Measurements from ENCODE around the gene WRNIP1. TPM values are rescaled to one million over a fixed set of nuclear protein-coding genes. Genes with fewer than 3 reads are reported as not detected.

Gene WRNIP1
- total RNA-seq, 1 experiment from 2014 or later, result 47.9 TPM

- H3K36me3 ChIP-seq (ENCODE audit: insufficient read depth, low read length), result peaks cover 51% of the 10 kb centered on the region; the same call in 1 of the 2 replicates
- no peaks in the 10 kb centered on the region for H3K9me3 ChIP-seq (ENCODE audit: low read length)
- H3K27ac ChIP-seq (ENCODE audit: low read length), result no peak overlapping the region
- no peak overlapping the region for H3K4me3 ChIP-seq (ENCODE audit: low read length)
- H3K27me3 ChIP-seq (ENCODE audit: low read length), result no peaks in the 10 kb centered on the region
- no peaks in the 10 kb centered on the region for H3K9me2 ChIP-seq (replicated peaks; ENCODE audit: insufficient read depth, low read length)
- H3K9ac ChIP-seq (ENCODE audit: low read length), result no peak overlapping the region
- no peaks in the 10 kb centered on the region for H3K4me1 ChIP-seq (ENCODE audit: low read length)
- DNase-seq, result no peak
- H2AFZ ChIP-seq (ENCODE audit: low read length), result no peak overlapping the region
- peaks cover 34% of the 10 kb centered on the region for H4K20me1 ChIP-seq (ENCODE audit: insufficient read depth, low read depth, low read length)
- no peak overlapping the region for H3K4me2 ChIP-seq (ENCODE audit: low read depth, low read length, poor library complexity, severe bottlenecking)
- peaks cover 94% of the 10 kb centered on the region for H3K79me2 ChIP-seq (ENCODE audit: low read length)
Measured at GRCh38 chr6:2780102-2780737, 15.0 kb downstream of the WRNIP1 start.

GRCh38 chr6:2781685-2782355 lies 16.6 kb downstream of the WRNIP1 start:
- Histone ChIP-seq H3K36me3 (ENCODE audit: insufficient read depth, low read length) (peaks cover 52% of the 10 kb centered on the region; the same call in 1 of the 2 replicates), H3K4me1 (ENCODE audit: low read length) (no peaks in the 10 kb centered on the region), H3K9me3 (ENCODE audit: low read length) (no peaks in the 10 kb centered on the region), H3K4me3 (ENCODE audit: low read length) (no peak overlapping the region), H3K27ac (ENCODE audit: low read length) (no peak overlapping the region), H3K9me2 (replicated peaks; ENCODE audit: insufficient read depth, low read length) (no peaks in the 10 kb centered on the region), H2AFZ (ENCODE audit: low read length) (no peak overlapping the region), H3K9ac (ENCODE audit: low read length) (no peak overlapping the region), H3K79me2 (ENCODE audit: low read length) (peaks cover 91% of the 10 kb centered on the region), H4K20me1 (ENCODE audit: insufficient read depth, low read depth, low read length) (peaks cover 34% of the 10 kb centered on the region), H3K4me2 (ENCODE audit: low read depth, low read length, poor library complexity, severe bottlenecking) (no peak overlapping the region), H3K27me3 (ENCODE audit: low read length) (no peaks in the 10 kb centered on the region)
- DNase-seq, result no peak

GRCh38 chr6:2782356-2782708 lies 17.1 kb downstream of the WRNIP1 start:
- Histone ChIP-seq H4K20me1 (ENCODE audit: insufficient read depth, low read depth, low read length) (peaks cover 36% of the 10 kb centered on the region), H3K4me3 (ENCODE audit: low read length) (no peak overlapping the region), H3K9ac (ENCODE audit: low read length) (no peak overlapping the region), H3K36me3 (ENCODE audit: insufficient read depth, low read length) (peaks cover 52% of the 10 kb centered on the region; the same call in 1 of the 2 replicates), H3K79me2 (ENCODE audit: low read length) (peaks cover 89% of the 10 kb centered on the region), H3K9me2 (replicated peaks; ENCODE audit: insufficient read depth, low read length) (no peaks in the 10 kb centered on the region), H3K4me2 (ENCODE audit: low read depth, low read length, poor library complexity, severe bottlenecking) (no peak overlapping the region), H3K4me1 (ENCODE audit: low read length) (no peaks in the 10 kb centered on the region), H3K27ac (ENCODE audit: low read length) (no peak overlapping the region), H3K9me3 (ENCODE audit: low read length) (no peaks in the 10 kb centered on the region), H2AFZ (ENCODE audit: low read length) (no peak overlapping the region), H3K27me3 (ENCODE audit: low read length) (no peaks in the 10 kb centered on the region)
- DNase-seq, result no peak

- peaks cover 88% of the 10 kb centered on the region for H3K79me2 ChIP-seq (ENCODE audit: low read length)
- peaks cover 35% of the 10 kb centered on the region for H4K20me1 ChIP-seq (ENCODE audit: insufficient read depth, low read depth, low read length)
- no peak for DNase-seq
- no peak overlapping the region for H3K27ac ChIP-seq (ENCODE audit: low read length)
- H3K4me1 ChIP-seq (ENCODE audit: low read length), result no peaks in the 10 kb centered on the region
- no peak overlapping the region for H3K9ac ChIP-seq (ENCODE audit: low read length)
- no peaks in the 10 kb centered on the region for H3K27me3 ChIP-seq (ENCODE audit: low read length)
- peaks cover 52% of the 10 kb centered on the region; the same call in 1 of the 2 replicates for H3K36me3 ChIP-seq (ENCODE audit: insufficient read depth, low read length)
- H2AFZ ChIP-seq (ENCODE audit: low read length), result no peak overlapping the region
- no peak overlapping the region for H3K4me2 ChIP-seq (ENCODE audit: low read depth, low read length, poor library complexity, severe bottlenecking)
- no peaks in the 10 kb centered on the region for H3K9me2 ChIP-seq (replicated peaks; ENCODE audit: insufficient read depth, low read length)
- no peak overlapping the region for H3K4me3 ChIP-seq (ENCODE audit: low read length)
- no peaks in the 10 kb centered on the region for H3K9me3 ChIP-seq (ENCODE audit: low read length)
Measured at GRCh38 chr6:2782825-2783187, 17.6 kb downstream of the WRNIP1 start.

- Histone ChIP-seq H3K4me1 (ENCODE audit: low read length) (no peaks in the 10 kb centered on the region), H3K4me3 (ENCODE audit: low read length) (no peak overlapping the region), H3K4me2 (ENCODE audit: low read depth, low read length, poor library complexity, severe bottlenecking) (no peak overlapping the region), H3K9me2 (replicated peaks; ENCODE audit: insufficient read depth, low read length) (no peaks in the 10 kb centered on the region), H4K20me1 (ENCODE audit: insufficient read depth, low read depth, low read length) (peaks cover 32% of the 10 kb centered on the region), H3K9me3 (ENCODE audit: low read length) (no peaks in the 10 kb centered on the region), H3K36me3 (ENCODE audit: insufficient read depth, low read length) (peaks cover 48% of the 10 kb centered on the region; the same call in 1 of the 2 replicates), H3K79me2 (ENCODE audit: low read length) (peaks cover 82% of the 10 kb centered on the region), H2AFZ (ENCODE audit: low read length) (no peak overlapping the region), H3K27ac (ENCODE audit: low read length) (no peak overlapping the region), H3K9ac (ENCODE audit: low read length) (no peak overlapping the region), H3K27me3 (ENCODE audit: low read length) (no peaks in the 10 kb centered on the region)
- DNase-seq, result no peak
Measured at GRCh38 chr6:2783188-2783963, 18.2 kb downstream of the WRNIP1 start.

- Histone ChIP-seq H3K27ac (ENCODE audit: low read length) (no peak overlapping the region), H3K79me2 (ENCODE audit: low read length) (peaks cover 76% of the 10 kb centered on the region), H3K4me3 (ENCODE audit: low read length) (no peak overlapping the region), H3K27me3 (ENCODE audit: low read length) (no peaks in the 10 kb centered on the region), H4K20me1 (ENCODE audit: insufficient read depth, low read depth, low read length) (peaks cover 28% of the 10 kb centered on the region), H3K9me2 (replicated peaks; ENCODE audit: insufficient read depth, low read length) (no peaks in the 10 kb centered on the region), H3K4me1 (ENCODE audit: low read length) (no peaks in the 10 kb centered on the region), H2AFZ (ENCODE audit: low read length) (no peak overlapping the region), H3K9me3 (ENCODE audit: low read length) (no peaks in the 10 kb centered on the region), H3K36me3 (ENCODE audit: insufficient read depth, low read length) (peaks cover 42% of the 10 kb centered on the region; the same call in 1 of the 2 replicates), H3K9ac (ENCODE audit: low read length) (no peak overlapping the region), H3K4me2 (ENCODE audit: low read depth, low read length, poor library complexity, severe bottlenecking) (no peak overlapping the region)
- no peak for DNase-seq
Measured at GRCh38 chr6:2784061-2784460, 18.9 kb downstream of the WRNIP1 start.

- Histone ChIP-seq H3K4me2 (ENCODE audit: low read depth, low read length, poor library complexity, severe bottlenecking) (no peak overlapping the region), H3K79me2 (ENCODE audit: low read length) (peaks cover 67% of the 10 kb centered on the region), H3K4me3 (ENCODE audit: low read length) (no peak overlapping the region), H2AFZ (ENCODE audit: low read length) (no peak overlapping the region), H3K27ac (ENCODE audit: low read length) (no peak overlapping the region), H3K4me1 (ENCODE audit: low read length) (no peaks in the 10 kb centered on the region), H3K9me2 (replicated peaks; ENCODE audit: insufficient read depth, low read length) (no peaks in the 10 kb centered on the region), H3K27me3 (ENCODE audit: low read length) (no peaks in the 10 kb centered on the region), H3K9me3 (ENCODE audit: low read length) (no peaks in the 10 kb centered on the region), H3K9ac (ENCODE audit: low read length) (no peak overlapping the region), H3K36me3 (ENCODE audit: insufficient read depth, low read length) (peaks cover 38% of the 10 kb centered on the region; the same call in 1 of the 2 replicates), H4K20me1 (ENCODE audit: insufficient read depth, low read depth, low read length) (peaks cover 27% of the 10 kb centered on the region)
- DNase-seq, result no peak
Measured at GRCh38 chr6:2784930-2785329, 19.7 kb downstream of the WRNIP1 start.

- H3K36me3 ChIP-seq (ENCODE audit: insufficient read depth, low read length), result peaks cover 27% of the 10 kb centered on the region; the same call in 1 of the 2 replicates
- no peak overlapping the region for H3K27ac ChIP-seq (ENCODE audit: low read length)
- H3K4me1 ChIP-seq (ENCODE audit: low read length), result no peaks in the 10 kb centered on the region
- H3K9me3 ChIP-seq (ENCODE audit: low read length), result no peaks in the 10 kb centered on the region
- DNase-seq, result no peak
- no peak overlapping the region for H3K9ac ChIP-seq (ENCODE audit: low read length)
- H3K9me2 ChIP-seq (replicated peaks; ENCODE audit: insufficient read depth, low read length), result no peaks in the 10 kb centered on the region
- H3K4me3 ChIP-seq (ENCODE audit: low read length), result no peak overlapping the region
- H3K4me2 ChIP-seq (ENCODE audit: low read depth, low read length, poor library complexity, severe bottlenecking), result no peak overlapping the region
- H4K20me1 ChIP-seq (ENCODE audit: insufficient read depth, low read depth, low read length), result peaks cover 18% of the 10 kb centered on the region
- no peak overlapping the region for H2AFZ ChIP-seq (ENCODE audit: low read length)
- peaks cover 59% of the 10 kb centered on the region for H3K79me2 ChIP-seq (ENCODE audit: low read length)
- H3K27me3 ChIP-seq (ENCODE audit: low read length), result no peaks in the 10 kb centered on the region
Measured at GRCh38 chr6:2786269-2786668, 21.1 kb downstream of the WRNIP1 start.

Data from Karpas-422 (cell line).